Stimulated activated CD4-positive, alpha-beta T cell treated with anti-CD3 and anti-CD28 coated beads, Interleukin-1b, Interleukin-23, amount 100 ng/mL, for 48 hours (primary cell): Measurements from ENCODE around the gene GRIA4.
"Not testable (repeated sequence)": the region's sequence is repeated elsewhere in the genome, so short reads cannot be mapped to it uniquely, and the experiment has no call there.

Experiments
- DNase-seq: peaks from one replicate; pipeline ENCODE4 v3.0.0-alpha.2; 2020

The GRIA4 gene

GRCh38 chr11:105732611-105733010 is 122.7 kb downstream of the GRIA4 start:
- no peak for DNase-seq

- DNase-seq: no peak
These were observed 124.6 kb downstream of the GRIA4 start for GRCh38 chr11:105734426-105734825.

- no peak for DNase-seq
These were observed 128.4 kb downstream of the GRIA4 start for GRCh38 chr11:105738251-105738650.

GRCh38 chr11:105738986-105739795 is 129.3 kb downstream of the GRIA4 start:
- DNase-seq: no peak

GRCh38 chr11:105740164-105740903 is 130.5 kb downstream of the GRIA4 start:
- DNase-seq: no peak

GRCh38 chr11:105741488-105742020 is 131.7 kb downstream of the GRIA4 start:
- no peak for DNase-seq

GRCh38 chr11:105754260-105754659 is 144.4 kb downstream of the GRIA4 start:
- DNase-seq: no peak

GRCh38 chr11:105754716-105755115 is 144.8 kb downstream of the GRIA4 start:
- DNase-seq: no peak

GRCh38 chr11:105757107-105757506 is 147.2 kb downstream of the GRIA4 start:
- no peak for DNase-seq

GRCh38 chr11:105763594-105763993 is 153.7 kb downstream of the GRIA4 start:
- DNase-seq: no peak

GRCh38 chr11:105767931-105768330 is 158.1 kb downstream of the GRIA4 start:
- DNase-seq: no peak

GRCh38 chr11:105769627-105770026 is 159.8 kb downstream of the GRIA4 start:
- DNase-seq: no peak

GRCh38 chr11:105773452-105773851 is 163.6 kb downstream of the GRIA4 start:
- DNase-seq: not testable (repeated sequence)

- DNase-seq: no peak
These were observed 165.0 kb downstream of the GRIA4 start for GRCh38 chr11:105774899-105775298.

GRCh38 chr11:105780781-105781525 is 171.1 kb downstream of the GRIA4 start:
- DNase-seq: no peak

- no peak for DNase-seq
These were observed 171.9 kb downstream of the GRIA4 start for GRCh38 chr11:105781807-105782206.

GRCh38 chr11:105783216-105783615 is 173.3 kb downstream of the GRIA4 start:
- no peak for DNase-seq

GRCh38 chr11:105785850-105786249 is 176.0 kb downstream of the GRIA4 start:
- DNase-seq: not testable (repeated sequence)

GRCh38 chr11:105786741-105787140 is 176.9 kb downstream of the GRIA4 start:
- DNase-seq: no peak

GRCh38 chr11:105789579-105790420 is 179.9 kb downstream of the GRIA4 start:
- DNase-seq: no peak

- no peak for DNase-seq
These were observed 181.0 kb downstream of the GRIA4 start for GRCh38 chr11:105790840-105791239.

- DNase-seq: no peak
These were observed 183.2 kb downstream of the GRIA4 start for GRCh38 chr11:105793092-105793491.
